Epithelial cell of esophagus (primary cell): Measurements from ENCODE around the gene CACNA2D4.

Experiments used
- DNase-seq: peaks from one replicate; pipeline ENCODE4 v3.0.0; 2010; ENCODE audit warnings: low read depth
- H3K4me3 ChIP-seq: 2 replicates; pipeline ENCODE4 v1.5.1; 2011; ENCODE audit warnings: mild to moderate bottlenecking, low read length, control low read depth
- CTCF ChIP-seq: IDR thresholded peaks from 2 replicates; pipeline ENCODE4 v1.5.1; 2011; ENCODE audit warnings: low read depth, mild to moderate bottlenecking, low read length, control low read depth, inconsistent platforms; ENCODE audit not compliant: insufficient read depth; ENCODE audit errors: missing control alignments

CACNA2D4 gene

GRCh38 chr12:1881301-1881700, 37.2 kb downstream of the CACNA2D4 start:
- H3K4me3 ChIP-seq: no peak overlapping the region
- DNase-seq: no peak
- no peak for TF ChIP-seq CTCF

GRCh38 chr12:1880876-1881275, 37.6 kb downstream of the CACNA2D4 start:
- H3K4me3 ChIP-seq: no peak overlapping the region
- TF ChIP-seq CTCF: no peak
- no peak for DNase-seq

- TF ChIP-seq CTCF: no peak
- DNase-seq: no peak
These were observed 38.2 kb downstream of the CACNA2D4 start for GRCh38 chr12:1880153-1880845.

GRCh38 chr12:1879633-1880032, 38.8 kb downstream of the CACNA2D4 start:
- H3K4me3 ChIP-seq: no peak overlapping the region
- no peak for TF ChIP-seq CTCF
- no peak for DNase-seq

More at GRCh38 chr12:1880153-1880845, 38.2 kb downstream of the CACNA2D4 start:
- H3K4me3 ChIP-seq: no peak overlapping the region

GRCh38 chr12:1878695-1879094, 39.8 kb downstream of the CACNA2D4 start:
- no peak for DNase-seq
- TF ChIP-seq CTCF: no peak
- H3K4me3 ChIP-seq: no peak overlapping the region

- no peak overlapping the region for H3K4me3 ChIP-seq
- DNase-seq: no peak
- no peak for TF ChIP-seq CTCF
These were observed 40.2 kb downstream of the CACNA2D4 start for GRCh38 chr12:1878214-1878613.
